T follicular helper cell (primary cell): ENCODE measurements around the gene TNS3.

Source experiments
- DNase-seq: peaks from one replicate; pipeline ENCODE4 v3.0.0-alpha.2; 2020; ENCODE audit warnings: low read depth

Gene TNS3

DNA sequence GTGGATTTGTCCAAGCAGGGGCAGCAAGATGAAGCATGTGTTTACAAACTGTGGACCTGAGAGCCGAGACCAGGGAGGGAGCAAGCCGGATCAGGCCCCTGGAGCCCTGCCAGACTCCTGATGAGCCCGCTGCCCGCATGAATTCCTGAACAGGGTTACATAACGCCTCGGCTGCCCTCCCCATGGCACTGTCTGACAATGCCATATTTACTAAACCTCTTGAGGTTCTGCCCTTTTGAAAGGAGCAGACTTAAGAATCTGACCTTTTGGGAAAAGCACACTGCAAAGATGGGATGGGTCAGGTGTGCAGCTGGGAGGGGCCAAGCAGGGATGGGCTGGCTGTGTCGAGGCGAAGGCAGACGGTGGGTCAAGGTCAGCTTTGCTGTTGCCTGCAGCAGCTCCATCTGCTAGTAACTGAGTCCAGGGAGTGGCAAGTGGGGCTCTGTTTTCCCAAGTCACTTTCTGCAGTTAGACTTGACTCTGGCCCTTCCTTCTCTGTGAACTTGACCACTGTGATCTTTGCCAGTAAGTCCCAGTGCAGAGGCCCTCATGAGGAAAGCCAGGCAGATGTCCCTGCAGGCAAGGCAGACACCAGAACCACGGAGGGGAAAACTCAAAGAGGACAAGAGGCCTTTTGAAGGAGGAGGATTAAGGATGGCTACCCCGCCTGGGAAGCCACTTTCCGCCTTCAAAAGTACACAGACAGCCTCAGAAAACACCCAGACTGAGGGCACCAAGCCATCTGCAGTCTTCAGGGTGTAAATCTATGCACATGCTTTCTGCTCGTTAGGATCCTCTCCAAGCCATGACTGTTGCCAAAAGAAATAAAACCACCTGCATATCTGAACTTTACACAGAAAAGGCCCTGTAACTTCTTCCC, 175.8 kb downstream of the TNS3 start:
- no peak for DNase-seq

DNA sequence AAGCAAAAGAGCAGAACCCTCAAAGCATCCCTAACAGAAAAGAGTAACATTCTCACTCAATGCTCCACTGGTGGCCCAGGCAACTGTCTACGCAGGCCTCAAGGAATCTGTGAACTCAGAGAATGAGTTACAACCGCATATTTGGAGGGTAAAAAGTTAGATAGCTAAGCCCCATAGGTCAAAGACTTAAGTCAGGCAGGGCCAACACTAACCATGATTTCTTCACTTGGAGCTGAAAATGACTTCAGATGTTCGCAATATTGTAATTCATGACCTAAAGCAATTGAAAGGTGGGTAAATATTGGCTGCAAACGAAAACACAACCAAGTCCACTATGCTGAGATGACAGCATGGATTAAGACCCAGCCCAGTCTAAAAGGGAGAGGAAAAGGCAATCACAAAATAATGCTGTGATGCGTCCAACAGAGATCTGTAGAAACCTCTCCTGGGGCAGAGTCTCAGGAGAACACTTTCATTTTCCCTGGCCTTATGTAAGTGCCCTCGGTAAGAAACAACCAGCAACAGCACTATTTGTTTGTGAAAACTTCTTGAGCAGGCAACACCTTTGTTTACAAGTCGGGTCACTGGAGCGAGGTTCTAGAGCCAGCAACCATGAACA, 176.5 kb downstream of the TNS3 start:
- no peak for DNase-seq

DNA sequence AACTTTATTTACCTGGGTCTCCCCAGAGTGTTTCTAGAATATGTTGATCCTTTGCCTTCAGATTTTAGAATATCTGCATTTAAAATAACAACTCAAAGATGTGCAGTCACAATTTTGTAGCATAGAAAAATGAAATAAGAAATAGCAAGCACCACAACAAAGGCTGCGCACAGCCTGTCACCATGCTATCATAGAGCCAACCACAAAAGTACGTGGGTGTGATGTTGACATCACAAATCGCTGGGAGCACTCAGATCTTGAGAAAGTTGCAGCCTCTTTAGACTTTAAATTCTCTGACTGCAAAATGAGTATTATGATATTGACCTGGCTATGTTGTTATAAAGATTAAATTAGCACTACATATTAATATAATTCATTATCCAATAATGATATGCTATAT, 177.9 kb downstream of the TNS3 start:
- no peak for DNase-seq

DNA sequence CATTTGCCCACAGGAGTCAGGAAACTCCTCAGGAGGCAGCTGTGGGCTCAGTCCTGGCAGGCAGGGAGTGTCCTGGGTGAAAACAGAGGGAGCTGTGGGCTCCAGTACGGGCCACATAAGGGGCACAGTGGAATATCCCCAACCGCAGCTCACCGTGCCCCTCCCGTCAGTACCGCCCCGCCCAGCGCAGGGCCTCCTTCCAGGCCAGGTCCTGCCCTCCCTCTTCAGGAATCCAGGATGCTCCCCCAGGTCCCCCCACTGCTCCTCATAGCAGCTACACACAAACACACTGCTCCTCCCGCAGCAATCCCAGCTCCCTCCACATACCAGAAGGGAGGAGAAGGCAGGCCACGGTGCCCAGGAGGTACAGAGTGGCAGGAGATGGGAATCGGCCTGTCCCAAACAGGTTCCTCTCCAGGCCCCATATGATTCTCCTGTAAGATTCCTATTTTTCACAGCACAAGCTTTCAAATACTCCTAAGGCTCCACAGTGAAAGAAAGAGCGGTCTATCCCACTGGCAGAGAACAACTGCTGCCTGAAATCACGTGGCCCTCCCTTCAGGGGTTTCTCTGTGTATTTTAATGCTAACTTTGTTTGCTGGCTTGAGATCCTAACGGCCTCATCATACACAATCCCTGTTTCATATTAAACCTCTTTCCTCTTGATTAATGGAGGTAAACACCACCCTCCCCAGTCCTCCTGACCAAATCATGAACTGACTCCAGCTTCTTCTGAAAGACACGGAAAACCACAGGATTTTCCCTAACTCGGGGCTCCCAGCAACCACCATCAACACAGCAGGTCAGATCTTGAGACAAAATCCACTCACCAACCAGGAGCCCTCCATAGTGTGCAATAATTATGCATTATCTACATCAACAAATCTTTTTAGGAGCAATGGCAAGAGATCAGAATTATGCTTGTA, 178.7 kb downstream of the TNS3 start:
- no peak for DNase-seq

DNA sequence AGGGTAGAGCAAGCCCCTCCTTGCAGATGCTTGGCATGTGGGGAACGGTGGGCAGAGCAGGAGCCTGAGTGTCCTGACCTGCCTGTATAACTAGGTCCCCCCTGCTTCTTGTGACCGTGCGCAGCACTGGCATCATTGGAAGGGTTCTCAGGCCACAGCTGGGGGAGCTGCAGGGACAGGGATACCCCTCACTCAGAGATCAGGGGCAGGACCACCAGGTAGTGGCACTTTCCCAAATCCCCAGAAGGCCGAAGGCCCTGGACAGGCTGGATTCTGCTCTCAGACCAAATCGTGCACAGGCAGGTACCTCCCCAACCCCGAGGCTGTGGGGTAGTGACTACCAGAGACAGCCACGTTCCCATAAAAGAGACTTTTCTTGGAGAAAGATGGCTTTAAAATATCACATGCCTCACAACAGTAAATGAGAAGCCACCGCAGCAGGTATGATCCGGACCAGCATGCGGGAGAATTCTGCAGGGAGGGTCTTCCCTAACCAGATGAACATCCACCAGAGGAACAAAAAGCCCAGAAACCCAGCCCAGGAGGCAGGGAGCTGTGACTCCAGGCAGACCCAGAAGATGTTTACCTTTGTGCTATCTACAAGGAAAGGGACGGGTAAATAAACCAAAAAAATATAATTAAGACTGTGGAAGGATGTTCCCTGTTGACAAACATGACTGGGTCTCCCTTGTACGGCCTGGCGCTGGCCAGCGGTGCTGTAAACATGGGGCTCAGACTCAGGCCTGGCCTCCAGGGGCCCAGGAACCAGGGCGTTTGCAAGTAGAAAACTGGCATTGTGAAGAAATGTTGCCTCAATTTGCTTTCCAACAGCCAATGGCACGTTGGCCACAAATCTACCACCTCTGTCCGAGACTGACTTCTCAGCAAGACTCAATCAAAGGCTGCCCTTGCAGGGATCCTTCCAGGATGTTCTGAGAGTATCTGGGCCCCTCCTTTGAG, 180.0 kb downstream of the TNS3 start:
- DNase-seq: no peak

DNA sequence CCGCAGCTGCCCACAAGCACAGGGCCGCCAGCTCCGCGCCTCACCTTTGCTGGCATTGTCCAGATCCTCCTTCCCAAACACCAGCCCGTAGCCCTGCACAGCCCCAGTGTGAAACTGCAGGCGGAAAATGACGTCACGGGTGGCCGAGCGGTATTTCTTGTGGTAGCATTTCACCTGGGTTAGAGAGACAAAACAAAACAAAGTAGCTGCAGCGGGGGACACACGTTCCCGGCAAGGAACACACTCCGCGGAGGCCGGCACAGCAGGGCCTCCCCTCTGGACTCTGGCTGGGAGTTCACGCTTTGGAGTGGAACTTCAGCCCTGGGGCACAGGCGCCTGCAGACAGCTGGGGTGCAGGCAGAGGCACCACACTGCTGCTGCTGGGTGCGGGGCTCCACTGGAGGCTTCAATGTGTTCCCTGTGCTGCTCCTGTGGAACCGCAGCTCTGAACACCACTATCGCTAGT, 181.1 kb downstream of the TNS3 start:
- DNase-seq: no peak

DNA sequence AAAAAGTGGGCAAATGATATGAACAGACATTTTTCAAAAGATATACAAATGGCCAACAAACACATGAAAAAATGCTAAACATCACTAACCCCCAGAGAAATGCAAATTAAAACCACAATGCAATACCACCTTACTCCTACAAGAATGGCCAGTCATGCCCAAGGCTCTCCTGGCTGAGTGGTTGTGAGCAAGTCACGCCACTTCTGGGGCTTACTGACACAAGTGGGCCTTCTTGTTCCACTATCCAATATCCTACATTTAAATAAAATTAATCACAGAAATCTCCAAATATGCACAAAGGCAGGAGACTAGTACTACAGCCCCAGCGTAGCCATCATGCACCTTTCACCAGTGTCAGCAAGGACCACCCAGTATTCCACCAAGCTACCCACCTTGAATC, 181.9 kb downstream of the TNS3 start:
- no peak for DNase-seq

DNA sequence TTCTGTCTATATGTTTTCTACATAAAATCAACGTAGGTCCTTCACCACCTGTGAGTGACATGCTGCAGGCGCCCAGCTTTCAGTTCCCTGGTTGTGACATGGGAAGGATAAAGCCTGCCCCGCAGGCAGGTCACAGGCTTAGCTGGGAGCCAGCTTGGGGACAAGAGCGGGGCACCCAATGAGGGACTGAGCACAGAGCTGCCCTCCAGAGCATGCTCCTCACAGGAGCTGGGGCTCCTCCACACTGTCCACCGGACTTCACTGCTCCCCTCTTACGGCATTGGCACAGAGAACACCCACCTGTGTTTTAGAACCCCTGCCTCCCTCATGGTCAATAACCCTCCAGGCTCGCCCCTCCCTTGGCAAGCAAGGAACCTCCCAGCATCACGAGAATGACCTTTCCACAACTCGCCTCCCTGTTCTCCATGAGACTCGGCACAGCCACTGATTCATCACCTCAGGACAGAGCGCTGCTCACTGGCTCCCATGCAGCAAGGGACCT, 187.1 kb downstream of the TNS3 start:
- DNase-seq: no peak

DNA sequence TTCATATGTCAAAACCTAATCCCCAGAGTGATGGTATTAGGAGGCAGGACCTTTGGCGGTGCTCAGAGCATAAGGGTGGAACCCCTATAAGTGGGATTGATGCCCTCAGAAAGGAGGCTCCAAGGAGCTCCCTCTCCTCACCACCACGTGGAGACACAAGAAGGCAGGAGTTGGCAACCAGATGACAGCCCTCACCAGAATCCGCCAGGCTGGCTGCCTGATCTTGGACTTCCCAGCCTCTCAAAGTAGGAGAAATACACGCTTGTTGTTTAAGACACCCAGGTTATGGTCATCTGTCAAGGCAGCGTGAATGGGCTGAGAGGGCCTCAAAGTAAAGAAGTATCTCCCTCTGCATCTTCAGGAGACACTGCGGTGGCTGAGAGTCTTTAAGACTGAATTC, 187.7 kb downstream of the TNS3 start:
- no peak for DNase-seq

DNA sequence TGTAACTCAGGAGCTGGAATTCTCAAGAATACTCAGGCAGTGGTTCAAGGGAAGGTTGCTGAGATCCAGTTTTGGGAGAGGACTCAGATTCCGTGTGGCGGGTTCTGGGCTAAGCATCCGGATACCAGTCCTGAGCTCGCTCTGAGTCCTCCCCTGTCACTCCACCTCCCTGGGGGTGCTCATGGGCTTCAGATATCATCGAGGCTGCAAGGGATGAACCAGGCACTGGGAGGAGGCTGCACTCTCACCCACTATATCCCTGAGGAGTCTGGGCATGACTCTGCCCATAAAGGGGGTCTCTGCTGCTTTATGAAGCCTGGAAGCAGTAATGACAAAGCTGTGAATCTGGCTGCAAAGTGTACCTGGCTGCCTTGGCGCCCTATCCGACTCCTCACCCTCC, 188.5 kb downstream of the TNS3 start:
- DNase-seq: no peak

DNA sequence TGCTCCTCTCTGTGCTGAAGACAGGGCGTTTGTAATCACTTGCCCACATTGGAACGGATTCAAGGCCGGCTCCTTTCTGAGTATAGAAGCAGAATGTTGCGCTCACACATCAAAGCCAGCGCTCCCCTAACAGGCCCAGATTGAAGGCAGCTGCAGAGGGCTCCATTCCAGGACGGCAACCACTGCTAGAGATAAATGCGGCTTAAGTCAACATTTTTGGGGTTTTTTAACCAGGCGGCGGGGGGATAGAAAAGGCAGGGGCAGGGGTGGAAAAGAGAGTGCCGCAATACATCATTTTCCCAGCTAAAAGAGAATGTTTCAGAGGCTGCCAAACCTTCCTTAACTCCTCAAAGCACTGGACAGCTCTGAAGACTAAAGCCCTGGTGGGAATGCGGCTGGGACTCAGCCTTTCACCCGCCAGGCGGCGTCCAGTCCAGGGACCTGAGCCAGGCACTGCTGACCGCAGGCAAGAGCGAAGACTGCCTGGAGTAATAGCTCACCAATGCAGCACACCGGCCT, 189.6 kb downstream of the TNS3 start:
- DNase-seq: no peak

DNA sequence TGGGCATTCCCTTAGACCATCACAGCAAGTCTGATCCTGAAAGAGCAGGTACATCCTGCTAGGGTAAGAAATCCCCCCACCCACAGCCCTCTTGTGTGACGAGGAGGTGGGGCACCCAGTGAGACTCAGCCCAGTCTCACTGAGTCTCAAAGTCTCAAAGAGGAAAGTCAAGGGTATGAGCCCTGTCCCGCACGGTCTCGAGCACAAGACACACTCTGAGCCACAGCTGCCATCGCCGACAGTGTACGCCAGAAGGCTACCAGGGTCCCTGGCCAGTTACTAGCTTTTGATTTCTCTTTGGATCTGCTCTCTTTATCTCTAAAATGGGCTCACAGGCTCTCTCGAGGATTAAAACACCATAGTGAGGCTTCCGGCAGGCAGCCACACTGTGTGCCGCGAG, 190.2 kb downstream of the TNS3 start:
- no peak for DNase-seq

DNA sequence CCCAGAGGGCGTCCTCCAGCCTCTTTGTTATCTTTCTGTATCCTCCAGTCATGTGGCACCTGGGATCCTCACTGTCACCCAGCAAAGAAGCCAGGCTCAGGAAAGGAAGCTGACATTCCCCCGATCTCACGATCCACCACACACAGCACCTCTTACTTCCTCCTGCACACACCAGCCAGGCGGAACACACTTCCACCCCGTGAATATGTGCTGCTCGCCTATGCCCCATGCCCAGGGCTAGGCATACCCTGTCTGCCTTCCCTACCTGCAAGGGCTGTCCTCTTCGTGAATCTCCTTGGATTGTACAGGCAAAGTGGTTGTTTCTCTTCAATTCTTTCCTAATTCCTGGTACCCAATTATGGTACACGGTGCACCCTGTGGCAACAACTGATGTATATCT, 191.0 kb downstream of the TNS3 start:
- DNase-seq: no peak

DNA sequence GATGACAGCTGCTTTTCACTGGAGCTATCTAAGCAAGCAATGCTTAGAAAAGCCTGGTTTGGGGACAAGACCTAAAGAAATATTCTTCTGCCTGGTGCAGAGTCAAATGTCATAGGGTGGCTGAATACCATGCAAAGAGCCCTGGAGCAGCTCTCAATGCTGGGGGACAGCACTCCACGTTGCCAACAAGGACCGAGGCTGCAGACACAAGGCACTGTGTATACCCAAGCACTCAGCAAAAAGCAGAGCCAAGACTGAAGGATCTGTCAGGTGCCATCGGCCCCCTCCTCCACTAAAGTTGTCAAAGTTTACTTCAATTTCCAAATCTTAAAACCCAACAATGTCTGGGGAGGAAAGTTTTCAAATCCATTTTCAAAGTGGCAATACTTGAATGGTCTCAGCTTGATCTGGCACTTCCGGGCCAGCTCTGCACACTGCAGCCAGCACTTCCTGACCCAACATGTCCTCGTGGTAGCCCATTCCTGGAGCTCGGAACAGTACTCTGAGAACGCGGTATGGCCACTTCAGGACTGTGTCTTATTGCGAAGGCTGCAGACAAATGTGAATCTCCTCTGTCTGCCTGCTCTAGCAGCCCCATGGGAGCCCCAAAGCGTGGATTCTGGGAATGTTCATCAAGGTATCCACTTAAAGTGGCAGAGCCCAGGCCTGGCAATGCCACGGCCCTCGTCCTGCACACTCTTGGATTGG, 191.8 kb downstream of the TNS3 start:
- no peak for DNase-seq

DNA sequence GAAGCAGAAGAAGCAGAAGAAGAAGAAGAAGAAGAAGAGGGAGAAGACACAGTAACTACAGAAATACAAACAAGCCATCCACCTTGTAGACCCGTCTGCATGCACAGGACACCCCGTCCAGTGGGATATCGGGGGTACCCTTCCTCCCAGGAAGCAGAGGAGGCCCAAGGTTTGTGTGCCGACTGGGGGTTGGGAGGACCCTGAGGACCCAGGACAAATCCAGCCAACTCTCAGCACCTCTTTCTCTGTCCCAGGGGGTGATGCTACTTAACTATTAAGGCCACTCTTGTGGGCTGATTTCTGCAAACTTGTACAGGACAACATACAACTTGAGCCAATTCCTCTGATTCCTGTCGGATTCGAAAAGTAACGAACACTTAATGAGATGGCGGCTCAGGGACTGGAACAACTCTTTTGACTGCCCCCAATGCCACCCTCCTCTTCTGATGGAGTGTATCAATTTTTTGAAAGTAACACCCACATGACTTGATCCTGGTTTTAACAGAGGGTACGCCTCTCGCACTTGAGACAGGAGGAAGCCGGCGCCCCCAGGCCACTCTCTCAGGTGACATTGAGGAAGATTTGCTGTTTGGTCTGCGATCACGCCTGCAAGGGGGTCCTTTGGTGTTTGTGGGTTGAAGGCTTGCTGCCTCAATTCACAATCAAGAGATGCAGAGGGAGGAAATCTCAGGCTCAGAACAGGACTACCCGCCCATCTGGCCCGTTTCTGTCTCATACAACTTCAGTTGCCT, 192.6 kb downstream of the TNS3 start:
- no peak for DNase-seq

DNA sequence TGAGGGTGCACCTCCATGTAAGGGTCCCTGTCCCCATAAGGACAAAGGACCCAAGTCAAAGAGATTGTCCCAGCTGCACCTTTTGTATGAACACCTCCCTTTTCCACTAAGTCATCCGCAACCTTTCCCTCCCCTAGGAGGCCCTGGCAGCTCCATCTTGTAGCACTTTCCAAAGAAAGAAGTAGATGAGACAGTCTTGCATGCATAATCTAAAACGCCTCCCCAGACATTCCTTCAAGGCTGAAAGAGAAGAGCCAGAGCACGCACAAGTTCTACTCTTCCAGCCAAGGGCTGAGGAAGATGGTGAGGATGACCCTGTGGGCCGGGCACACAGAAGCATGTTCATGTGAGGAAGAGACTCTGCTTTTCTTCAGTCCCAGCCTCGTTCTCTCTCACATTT, 194.4 kb downstream of the TNS3 start:
- DNase-seq: no peak

DNA sequence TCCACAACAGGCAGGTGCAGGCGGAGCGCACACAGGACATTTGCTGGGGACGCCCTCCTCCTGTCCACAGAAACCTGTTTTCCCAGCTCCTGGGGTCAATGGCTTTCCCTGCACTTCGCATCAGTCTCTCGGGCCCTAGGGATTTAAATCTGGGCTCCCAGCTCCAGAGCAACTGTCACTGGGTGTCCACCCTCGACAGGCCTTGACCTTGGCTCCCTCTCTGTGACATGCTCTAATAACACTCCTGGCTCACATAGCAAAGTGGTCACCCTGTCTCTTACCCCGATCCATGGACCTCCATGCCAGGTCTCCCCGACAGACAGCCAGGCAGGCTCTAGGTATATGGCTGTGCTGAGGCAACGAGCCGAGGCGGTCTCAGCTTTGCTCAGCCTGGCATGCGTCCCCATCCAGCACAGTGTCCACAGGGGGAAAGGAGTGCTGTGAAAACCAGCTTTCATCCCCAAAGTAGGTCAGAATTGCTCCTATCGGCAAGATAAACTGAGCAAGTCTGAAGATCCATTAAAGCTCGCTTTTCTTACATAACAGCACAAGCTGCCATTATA, 195.6 kb downstream of the TNS3 start:
- DNase-seq: no peak

DNA sequence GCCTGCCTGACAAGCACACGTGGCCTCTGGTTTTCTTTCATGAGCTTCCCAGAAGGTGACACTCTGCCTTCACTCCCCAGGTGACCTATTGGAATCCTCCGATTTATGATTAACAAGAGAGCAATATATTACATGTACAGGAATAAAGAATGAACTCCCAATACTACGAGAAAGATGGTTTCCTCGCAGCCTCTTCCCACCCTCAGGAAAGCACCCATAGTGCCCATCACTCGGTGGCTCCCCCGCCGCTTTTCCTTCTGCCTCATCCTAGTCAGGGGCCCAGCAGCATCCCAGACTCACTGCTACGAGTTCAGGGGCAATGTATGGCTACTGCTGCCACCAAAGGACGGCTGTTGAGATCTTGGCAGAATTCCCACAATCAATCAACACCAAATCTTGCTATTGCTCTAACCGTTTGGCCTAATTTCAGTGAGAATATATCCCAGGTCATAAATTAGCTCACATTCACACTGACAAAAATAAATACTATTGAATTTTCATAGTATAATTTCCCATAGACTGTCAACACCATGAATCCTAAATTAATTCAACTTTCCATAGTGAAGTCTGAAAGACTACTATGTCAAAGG, 196.3 kb downstream of the TNS3 start:
- no peak for DNase-seq
